ENCODE data around the gene ARHGAP27. TPM values are rescaled to one million over a fixed set of nuclear protein-coding genes. Genes with fewer than 3 reads are reported as not detected.

Gene ARHGAP27
- total and polyA plus RNA-seq, 2 experiments from 2014 or later: 21.1 to 27.9 TPM

DNA sequence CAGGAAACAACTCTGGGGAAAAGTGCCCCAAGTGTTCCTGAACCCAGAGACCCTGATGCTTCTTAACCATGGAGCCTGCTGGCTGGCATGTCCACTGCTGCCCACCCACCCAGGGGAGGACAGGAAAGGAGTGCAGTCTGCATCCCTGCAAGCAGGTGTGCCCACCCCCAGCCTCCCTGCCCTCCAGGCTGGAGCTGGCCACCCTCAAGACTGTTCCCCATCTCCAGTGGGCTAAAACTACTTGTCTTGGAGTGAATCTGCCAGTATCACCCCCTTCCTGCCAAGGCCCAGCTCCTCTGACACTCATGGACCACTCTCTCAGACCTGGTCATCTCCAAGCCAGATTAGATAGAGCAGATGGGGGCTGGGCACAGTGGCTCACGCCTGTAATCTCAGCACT is 29.8 kb downstream of the ARHGAP27 start:
- TF ChIP-seq EZH2 (IDR thresholded peaks at IDR 0.05; ENCODE audit: borderline replicate concordance) (no peak), EZH2phosphoT487 (IDR thresholded peaks at IDR 0.05; ENCODE audit: low read depth, severe bottlenecking, unreplicated experiment) (no peak)
- TF ChIP-seq, protein P1, sequence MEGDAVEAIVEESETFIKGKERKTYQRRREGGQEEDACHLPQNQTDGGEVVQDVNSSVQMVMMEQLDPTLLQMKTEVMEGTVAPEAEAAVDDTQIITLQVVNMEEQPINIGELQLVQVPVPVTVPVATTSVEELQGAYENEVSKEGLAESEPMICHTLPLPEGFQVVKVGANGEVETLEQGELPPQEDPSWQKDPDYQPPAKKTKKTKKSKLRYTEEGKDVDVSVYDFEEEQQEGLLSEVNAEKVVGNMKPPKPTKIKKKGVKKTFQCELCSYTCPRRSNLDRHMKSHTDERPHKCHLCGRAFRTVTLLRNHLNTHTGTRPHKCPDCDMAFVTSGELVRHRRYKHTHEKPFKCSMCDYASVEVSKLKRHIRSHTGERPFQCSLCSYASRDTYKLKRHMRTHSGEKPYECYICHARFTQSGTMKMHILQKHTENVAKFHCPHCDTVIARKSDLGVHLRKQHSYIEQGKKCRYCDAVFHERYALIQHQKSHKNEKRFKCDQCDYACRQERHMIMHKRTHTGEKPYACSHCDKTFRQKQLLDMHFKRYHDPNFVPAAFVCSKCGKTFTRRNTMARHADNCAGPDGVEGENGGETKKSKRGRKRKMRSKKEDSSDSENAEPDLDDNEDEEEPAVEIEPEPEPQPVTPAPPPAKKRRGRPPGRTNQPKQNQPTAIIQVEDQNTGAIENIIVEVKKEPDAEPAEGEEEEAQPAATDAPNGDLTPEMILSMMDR (IDR thresholded peaks at IDR 0.05; ENCODE audit: poor library complexity): no peak
- H3K27me3 ChIP-seq: no peaks in the 10 kb centered on the region
- no peaks in the 10 kb centered on the region for H4K20me1 ChIP-seq (ENCODE audit: insufficient read depth, poor library complexity, severe bottlenecking)
- H3K4me2 ChIP-seq: no peak overlapping the region
- H3K9me3 ChIP-seq (ENCODE audit: low read depth): no peaks in the 10 kb centered on the region
- H2AFZ ChIP-seq: no peak overlapping the region
- H3K79me2 ChIP-seq: peaks cover 2% of the 10 kb centered on the region
- 93% methylated on average over 1 of the region's 1 CpG for WGBS (ENCODE audit: low lambda C conversion rate, missing lambda C conversion rate)
- H3K4me1 ChIP-seq (ENCODE audit: insufficient read depth): peaks cover 23% of the 10 kb centered on the region
- no peak overlapping the region for H3K4me3 ChIP-seq
- DNase-seq (ENCODE audit: low spot score): no peak
- H3K27ac ChIP-seq: no peak overlapping the region
- no peaks in the 10 kb centered on the region for H3K9me2 ChIP-seq (replicated peaks; ENCODE audit: insufficient read depth)
- no peaks in the 10 kb centered on the region for H3K36me3 ChIP-seq (replicated peaks; ENCODE audit: insufficient read depth, low read depth)

DNA sequence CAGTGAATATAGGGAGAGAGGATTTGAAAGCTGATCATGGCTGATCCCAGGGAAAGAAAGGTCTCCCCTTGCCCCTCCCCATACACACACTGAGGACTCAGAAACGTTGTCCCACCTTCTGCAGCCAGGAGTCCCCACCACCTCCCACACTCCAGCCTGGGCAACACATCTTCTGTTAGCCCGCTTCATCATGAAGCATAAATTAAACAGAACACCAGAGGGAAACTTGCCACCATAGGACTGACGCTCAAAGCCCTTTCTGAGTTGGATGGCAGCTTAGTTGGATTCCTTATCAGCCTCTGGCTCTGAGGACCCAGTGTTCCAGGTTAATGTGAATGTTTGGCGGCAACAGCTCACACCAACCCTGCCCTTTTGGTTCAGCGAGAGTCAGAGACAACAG is 33.9 kb downstream of the ARHGAP27 start:
- no peak overlapping the region for H2AFZ ChIP-seq
- no peaks in the 10 kb centered on the region for H3K36me3 ChIP-seq (replicated peaks; ENCODE audit: insufficient read depth, low read depth)
- H3K4me3 ChIP-seq: no peak overlapping the region
- 75% methylated on average over 5 of the region's 5 CpGs for WGBS (ENCODE audit: low lambda C conversion rate, missing lambda C conversion rate)
- TF ChIP-seq, protein P1 (IDR thresholded peaks at IDR 0.05; ENCODE audit: poor library complexity): no peak
- TF ChIP-seq EZH2 (IDR thresholded peaks at IDR 0.05; ENCODE audit: borderline replicate concordance) (no peak), EZH2phosphoT487 (IDR thresholded peaks at IDR 0.05; ENCODE audit: low read depth, severe bottlenecking, unreplicated experiment) (no peak)
- no peak for DNase-seq (ENCODE audit: low spot score)
- H3K79me2 ChIP-seq: no peaks in the 10 kb centered on the region
- H4K20me1 ChIP-seq (ENCODE audit: insufficient read depth, poor library complexity, severe bottlenecking): no peaks in the 10 kb centered on the region
- H3K9me3 ChIP-seq (ENCODE audit: low read depth): no peaks in the 10 kb centered on the region
- no peaks in the 10 kb centered on the region for H3K27me3 ChIP-seq
- H3K27ac ChIP-seq: no peak overlapping the region
- H3K4me2 ChIP-seq: no peak overlapping the region
- no peaks in the 10 kb centered on the region for H3K4me1 ChIP-seq (ENCODE audit: insufficient read depth)
- H3K9me2 ChIP-seq (replicated peaks; ENCODE audit: insufficient read depth): no peaks in the 10 kb centered on the region

DNA sequence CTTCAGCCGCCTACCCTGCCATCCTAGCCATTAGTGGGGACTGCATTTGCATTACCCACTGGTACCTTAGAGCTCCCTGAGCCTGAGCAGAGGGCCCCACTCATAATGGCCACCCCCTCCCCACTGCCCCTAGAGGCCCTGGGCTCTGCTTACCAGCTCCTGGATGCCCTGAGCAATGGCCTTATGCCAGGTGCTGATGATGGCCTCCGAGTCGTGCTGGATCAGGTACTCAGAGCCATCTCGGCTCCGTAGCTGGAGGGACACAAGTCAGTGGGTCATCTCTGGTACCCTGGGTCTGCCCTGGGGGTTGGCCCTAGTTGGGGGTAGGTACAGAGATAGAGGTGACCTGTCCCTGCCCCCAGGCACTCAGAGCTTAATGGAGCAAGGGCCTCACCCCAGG is 34.9 kb downstream of the ARHGAP27 start:
- Histone ChIP-seq H3K79me2 (no peaks in the 10 kb centered on the region), H3K4me1 (ENCODE audit: insufficient read depth) (no peaks in the 10 kb centered on the region), H3K27ac (no peak overlapping the region), H2AFZ (no peak overlapping the region), H3K4me3 (no peak overlapping the region), H3K9me2 (replicated peaks; ENCODE audit: insufficient read depth) (no peaks in the 10 kb centered on the region), H4K20me1 (ENCODE audit: insufficient read depth, poor library complexity, severe bottlenecking) (no peaks in the 10 kb centered on the region), H3K27me3 (no peaks in the 10 kb centered on the region), H3K9me3 (ENCODE audit: low read depth) (no peaks in the 10 kb centered on the region), H3K36me3 (replicated peaks; ENCODE audit: insufficient read depth, low read depth) (no peaks in the 10 kb centered on the region), H3K4me2 (no peak overlapping the region)
- 94% methylated on average over 5 of the region's 5 CpGs for WGBS (ENCODE audit: low lambda C conversion rate, missing lambda C conversion rate)
- no peak for DNase-seq (ENCODE audit: low spot score)
- TF ChIP-seq EZH2phosphoT487 (IDR thresholded peaks at IDR 0.05; ENCODE audit: low read depth, severe bottlenecking, unreplicated experiment): no peak
- no peak for TF ChIP-seq EZH2 (IDR thresholded peaks at IDR 0.05; ENCODE audit: borderline replicate concordance)
- TF ChIP-seq, protein P1 (IDR thresholded peaks at IDR 0.05; ENCODE audit: poor library complexity): no peak

Data from hepatocyte (in vitro differentiated cells).